Measurements from ENCODE around the gene BMPR1A. TPM values are rescaled to one million over a fixed set of nuclear protein-coding genes. Genes with fewer than 3 reads are reported as not detected.

Gene BMPR1A
- total and polyA plus RNA-seq, 9 of the 15 experiments (the other 6 are each of a cell fraction or from before 2014, with no cell fraction given) = 1.6 to 17.5 (median 9.1) TPM

GRCh38 chr10:86775870-86776180, 19.4 kb downstream of the BMPR1A start:
- no TSS peak for BruUV-seq (replicated peaks)
- Histone ChIP-seq H2AFZ (ENCODE audit: low read depth, low read length) (no peak overlapping the region), H3K79me2 (ENCODE audit: control insufficient read depth, insufficient read depth, low read length) (peaks cover 64% of the 10 kb centered on the region), H3K9me3 (replicated peaks; ENCODE audit: control insufficient read depth, insufficient read depth, low read depth, low read length) (no peaks in the 10 kb centered on the region), H4K20me1 (replicated peaks; ENCODE audit: control insufficient read depth, insufficient read depth, low read length) (no peaks in the 10 kb centered on the region), H3K36me3 (ENCODE audit: control insufficient read depth, insufficient read depth, low read length) (no peaks in the 10 kb centered on the region), H3K9ac (ENCODE audit: insufficient read depth in 1 of 2, low read depth in 2 of 2, low read length in 2 of 2) (peak overlapping the region; percentile 19 to 26; a peak in 2 of 4 replicates), H3K4me3 (no peak overlapping the region), H3K9me1 (ENCODE audit: control insufficient read depth, insufficient read depth, low read length) (no peaks in the 10 kb centered on the region), H3K4me1 (replicated peaks in 1 of 2; ENCODE audit: control insufficient read depth in 2 of 2, insufficient read depth in 2 of 2, low read length in 2 of 2) (peaks cover 5 to 21% of the 10 kb centered on the region in 2 experiments; a peak in 4 of 5 replicates), H3K27me3 (ENCODE audit: control insufficient read depth in 2 of 2, insufficient read depth in 2 of 2, low read length in 2 of 2) (no peaks in the 10 kb centered on the region), H3K27ac (ENCODE audit: extremely low read depth, low read depth, low read length) (peak overlapping the region; percentile 90; the same call in 1 of the 3 replicates), H3K4me2 (ENCODE audit: insufficient read depth, low read length) (peak overlapping the region; percentile 61)
- WGBS (ENCODE audit: insufficient coverage, low coverage, missing lambda C conversion rate) = 53% methylated on average over 3 of the region's 3 CpGs
- FAIRE-seq (peak; percentile 6), DNase-seq (ENCODE audit: extremely low read depth in 1 of 4, low spot score in 3 of 4) (no peak), ATAC-seq (peak; percentile 6; the same call in 1 of the 3 replicates)
- in situ Hi-C loops (cut with MboI) = no loop called here
- intact Hi-C loops (cut with micrococcal nuclease) = no loop called here
- POLR2A ChIA-PET = no interaction called here
- CTCF ChIA-PET (ENCODE audit: low intra/inter-chr PET ratio) = no interaction called here
- no peak for TF ChIP-seq ZNF253 (CRISPR knock-in tag; conservative IDR thresholded peaks at IDR 0.05)
- no peak for TF ChIP-seq CHD7 (IDR thresholded peaks at IDR 0.05; ENCODE audit: low read depth, low read length)
- no peak for TF ChIP-seq ZNF766 (CRISPR knock-in tag; conservative IDR thresholded peaks at IDR 0.05)
- no peak for TF ChIP-seq MECOM (CRISPR knock-in tag; IDR thresholded peaks at IDR 0.05)
- TF ChIP-seq TEAD2 (tag; IDR thresholded peaks at IDR 0.05) = no peak
- TF ChIP-seq CTBP1 (IDR thresholded peaks at IDR 0.05; ENCODE audit: borderline replicate concordance) = no peak
- TF ChIP-seq GATA2 (CRISPR knock-in tag; IDR thresholded peaks at IDR 0.05) = no peak
- no peak for TF ChIP-seq LEF1 (IDR thresholded peaks at IDR 0.05)
- TF ChIP-seq E2F1 (CRISPR knock-in tag; IDR thresholded peaks at IDR 0.05) = no peak
- no peak for TF ChIP-seq HNRNPK (IDR thresholded peaks at IDR 0.05; ENCODE audit: low read depth, low read length, poor library complexity, severe bottlenecking)
- TF ChIP-seq ZNF133 (CRISPR knock-in tag; IDR thresholded peaks at IDR 0.05) = no peak
- TF ChIP-seq RBBP5 (IDR thresholded peaks at IDR 0.05; ENCODE audit: borderline replicate concordance, insufficient read depth, low read length, poor library complexity, severe bottlenecking) = no peak

Data from K562 (cell line).